ES-I3 (cell line): ENCODE data around the gene CDC42BPA.
"Not testable (repeated sequence)": the region's sequence is repeated elsewhere in the genome, so short reads cannot be mapped to it uniquely, and the experiment has no call there.

Experiments
- H3K36me3 ChIP-seq: 2 replicates; pipeline ENCODE4 v1.6.1; 2013; ENCODE audit warnings: mild to moderate bottlenecking, low read length, control low read depth, moderate library complexity; ENCODE audit not compliant: insufficient read depth
- H3K4me1 ChIP-seq: 2 replicates; pipeline ENCODE4 v1.6.1; 2013; ENCODE audit warnings: mild to moderate bottlenecking, control low read depth, low read length; ENCODE audit not compliant: insufficient read depth
- H3K9ac ChIP-seq: 2 replicates; pipeline ENCODE4 v1.6.1; 2013; ENCODE audit warnings: low read depth, mild to moderate bottlenecking, low read length, moderate library complexity
- H3K9me3 ChIP-seq: 2 replicates; pipeline ENCODE4 v1.6.1; 2013; ENCODE audit warnings: mild to moderate bottlenecking, low read length, moderate library complexity; ENCODE audit not compliant: control insufficient read depth, insufficient read depth

The CDC42BPA gene

GRCh38 chr1:227234998-227235405 lies 83.3 kb downstream of the CDC42BPA start:
- Histone ChIP-seq H3K9ac (no peak overlapping the region), H3K4me1 (no peaks in the 10 kb centered on the region; the same call in 1 of the 2 replicates), H3K36me3 (no peaks in the 10 kb centered on the region), H3K9me3 (no peaks in the 10 kb centered on the region)

- H3K9me3 ChIP-seq, H3K9ac ChIP-seq, H3K4me1 ChIP-seq, H3K36me3 ChIP-seq: not testable (repeated sequence)
Observed at GRCh38 chr1:227231128-227231527, 87.2 kb downstream of the CDC42BPA start.

GRCh38 chr1:227228201-227228600 lies 90.1 kb downstream of the CDC42BPA start:
- Histone ChIP-seq H3K9me3 (no peaks in the 10 kb centered on the region), H3K36me3 (no peaks in the 10 kb centered on the region), H3K4me1 (peaks cover 14% of the 10 kb centered on the region), H3K9ac (no peak overlapping the region)

- no peaks in the 10 kb centered on the region for H3K9me3 ChIP-seq
- H3K9ac ChIP-seq: no peak overlapping the region
- no peaks in the 10 kb centered on the region for H3K36me3 ChIP-seq
- H3K4me1 ChIP-seq: peaks cover 14% of the 10 kb centered on the region
Observed at GRCh38 chr1:227227761-227228160, 90.5 kb downstream of the CDC42BPA start.

GRCh38 chr1:227225715-227226346 lies 92.5 kb downstream of the CDC42BPA start:
- H3K9ac ChIP-seq: no peak overlapping the region
- no peaks in the 10 kb centered on the region for H3K36me3 ChIP-seq
- peaks cover 14% of the 10 kb centered on the region for H3K4me1 ChIP-seq
- no peaks in the 10 kb centered on the region for H3K9me3 ChIP-seq

- Histone ChIP-seq H3K9ac (no peak overlapping the region), H3K36me3 (no peaks in the 10 kb centered on the region), H3K9me3 (no peaks in the 10 kb centered on the region), H3K4me1 (peaks cover 14% of the 10 kb centered on the region)
Observed at GRCh38 chr1:227223171-227223806, 95.0 kb downstream of the CDC42BPA start.

- Histone ChIP-seq H3K9ac (no peak overlapping the region), H3K36me3 (no peaks in the 10 kb centered on the region), H3K4me1 (peaks cover 6% of the 10 kb centered on the region; the same call in 1 of the 2 replicates), H3K9me3 (no peaks in the 10 kb centered on the region)
Observed at GRCh38 chr1:227219715-227220292, 98.5 kb downstream of the CDC42BPA start.

GRCh38 chr1:227218870-227219573 lies 99.3 kb downstream of the CDC42BPA start:
- H3K9me3 ChIP-seq: no peaks in the 10 kb centered on the region
- H3K36me3 ChIP-seq: no peaks in the 10 kb centered on the region
- H3K9ac ChIP-seq: no peak overlapping the region
- peaks cover 6% of the 10 kb centered on the region; the same call in 1 of the 2 replicates for H3K4me1 ChIP-seq

- H3K9ac ChIP-seq: no peak overlapping the region; the same call in 1 of the 2 replicates
- H3K9me3 ChIP-seq: no peaks in the 10 kb centered on the region
- no peaks in the 10 kb centered on the region; the same call in none of the 2 replicates for H3K36me3 ChIP-seq
- H3K4me1 ChIP-seq: no peaks in the 10 kb centered on the region
Observed at GRCh38 chr1:227215863-227216510, 102.3 kb downstream of the CDC42BPA start.

GRCh38 chr1:227214207-227214606 lies 104.1 kb downstream of the CDC42BPA start:
- H3K9ac ChIP-seq: no peak overlapping the region
- H3K9me3 ChIP-seq: no peaks in the 10 kb centered on the region
- H3K4me1 ChIP-seq: no peaks in the 10 kb centered on the region
- H3K36me3 ChIP-seq: peaks cover 2% of the 10 kb centered on the region

- peaks cover 2% of the 10 kb centered on the region for H3K36me3 ChIP-seq
- no peaks in the 10 kb centered on the region for H3K4me1 ChIP-seq
- no peaks in the 10 kb centered on the region for H3K9me3 ChIP-seq
- H3K9ac ChIP-seq: no peak overlapping the region
Observed at GRCh38 chr1:227213426-227213825, 104.9 kb downstream of the CDC42BPA start.

- H3K36me3 ChIP-seq: peaks cover 2% of the 10 kb centered on the region
- no peak overlapping the region for H3K9ac ChIP-seq
- H3K9me3 ChIP-seq: no peaks in the 10 kb centered on the region
- H3K4me1 ChIP-seq: no peaks in the 10 kb centered on the region
Observed at GRCh38 chr1:227212164-227212563, 106.1 kb downstream of the CDC42BPA start.

- H3K9me3 ChIP-seq: no peaks in the 10 kb centered on the region
- H3K4me1 ChIP-seq: no peaks in the 10 kb centered on the region
- peaks cover 2% of the 10 kb centered on the region for H3K36me3 ChIP-seq
- H3K9ac ChIP-seq: no peak overlapping the region
Observed at GRCh38 chr1:227210604-227211003, 107.7 kb downstream of the CDC42BPA start.

GRCh38 chr1:227197064-227197463 lies 121.2 kb downstream of the CDC42BPA start:
- H3K4me1 ChIP-seq: no peaks in the 10 kb centered on the region
- H3K9me3 ChIP-seq: no peaks in the 10 kb centered on the region
- no peaks in the 10 kb centered on the region for H3K36me3 ChIP-seq
- no peak overlapping the region for H3K9ac ChIP-seq
